OCI-M2 (cell line): ENCODE results near the gene DPH1.
"Not testable (repeated sequence)": the region's sequence is repeated elsewhere in the genome, so short reads cannot be mapped to it uniquely, and the experiment has no call there.

ENCODE experiments used
- DNase-seq: peaks from one replicate; lab custom pipeline; 2025; ENCODE audit not compliant: unreplicated experiment; lab: John Stamatoyannopoulos, UW

DPH1 gene

DNA sequence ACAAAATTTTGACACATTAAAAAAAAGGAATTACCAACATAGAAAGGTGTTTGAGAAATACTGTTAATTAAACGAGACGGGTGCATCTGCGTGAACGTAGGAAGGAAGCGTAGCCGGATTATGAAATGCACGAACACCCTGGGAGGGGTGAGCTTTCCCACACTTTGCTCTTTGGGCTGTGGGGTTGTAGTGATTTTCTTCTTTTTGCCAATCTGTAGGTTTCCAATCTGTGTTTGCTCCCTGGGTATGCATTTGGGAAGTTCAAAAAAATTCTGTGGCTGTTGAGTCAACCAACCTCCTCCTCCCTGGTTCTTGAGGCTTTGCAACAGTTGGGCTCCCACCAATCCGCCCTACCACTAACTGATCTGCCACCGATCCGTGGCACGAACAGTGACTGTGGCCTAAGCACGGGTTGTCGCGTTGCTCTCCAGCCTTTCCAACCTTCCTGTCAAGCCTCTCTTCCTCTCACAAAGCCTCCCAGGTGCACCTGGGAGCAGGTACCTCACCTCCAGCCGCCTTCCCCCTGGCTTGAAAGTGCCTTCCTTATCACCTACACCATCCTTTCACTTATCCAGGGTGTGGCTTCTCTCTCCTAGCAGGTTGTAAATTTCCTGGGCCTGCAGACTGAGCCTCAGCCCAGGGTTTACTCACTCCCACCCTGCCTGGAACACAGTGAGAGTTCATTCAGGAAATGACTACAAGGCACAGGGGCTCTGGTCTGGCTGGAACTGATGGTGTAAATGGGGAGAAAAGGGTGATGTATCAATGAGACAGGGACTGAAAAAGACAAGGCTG lies 21.4 kb upstream of the DPH1 start:
- DNase-seq: no peak

GRCh38 chr17:2009737-2010136 lies 20.2 kb upstream of the DPH1 start:
- DNase-seq: no peak

DNA sequence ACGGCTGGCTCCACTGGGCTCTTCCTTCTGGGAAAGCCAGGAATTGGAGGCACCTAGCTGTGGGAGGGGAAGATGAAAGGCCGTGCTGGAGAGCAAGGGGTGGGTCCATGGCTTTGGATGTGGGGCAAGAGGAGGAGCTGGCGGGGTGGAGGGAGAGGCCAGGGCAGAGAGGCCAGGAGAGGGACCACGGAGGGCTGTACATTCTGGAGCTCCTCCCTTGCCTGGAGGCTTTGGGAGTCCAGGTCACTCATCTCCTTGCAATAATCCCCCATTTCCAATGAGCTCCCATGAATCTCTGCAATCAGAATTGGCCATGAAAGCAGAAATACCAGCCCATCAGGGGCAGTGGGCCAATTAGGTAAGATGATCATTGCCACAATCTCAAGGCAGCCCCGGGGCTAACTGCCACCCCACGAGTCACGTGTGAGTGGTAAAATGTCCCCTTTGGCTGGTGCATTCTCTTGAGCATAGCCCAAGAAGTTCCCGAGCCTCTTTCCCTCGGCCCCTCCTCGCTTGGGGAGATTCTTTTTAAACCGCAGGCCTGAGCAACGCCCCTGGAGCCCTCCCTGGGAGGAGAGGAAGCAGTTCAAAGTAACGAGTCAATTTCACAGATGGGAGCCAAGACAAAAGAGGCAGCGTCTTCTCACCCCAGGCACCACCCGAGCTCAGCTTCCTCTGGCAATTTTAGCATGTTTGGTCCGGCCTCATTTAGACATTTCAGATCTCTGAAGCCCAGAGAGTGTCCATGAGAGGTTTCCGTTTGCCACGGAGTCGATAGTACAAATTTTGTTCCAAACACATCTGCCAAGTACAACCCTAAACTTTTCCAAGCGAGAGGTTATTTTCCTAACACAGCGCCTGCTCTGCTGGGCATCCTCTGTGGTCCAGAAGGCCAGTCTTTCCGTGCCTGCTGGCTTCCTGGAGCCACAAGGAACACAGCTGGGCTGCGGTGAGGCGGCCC lies 18.3 kb upstream of the DPH1 start:
- DNase-seq: no peak

- no peak for DNase-seq
Measured at GRCh38 chr17:2012499-2012898, 17.5 kb upstream of the DPH1 start.

DNA sequence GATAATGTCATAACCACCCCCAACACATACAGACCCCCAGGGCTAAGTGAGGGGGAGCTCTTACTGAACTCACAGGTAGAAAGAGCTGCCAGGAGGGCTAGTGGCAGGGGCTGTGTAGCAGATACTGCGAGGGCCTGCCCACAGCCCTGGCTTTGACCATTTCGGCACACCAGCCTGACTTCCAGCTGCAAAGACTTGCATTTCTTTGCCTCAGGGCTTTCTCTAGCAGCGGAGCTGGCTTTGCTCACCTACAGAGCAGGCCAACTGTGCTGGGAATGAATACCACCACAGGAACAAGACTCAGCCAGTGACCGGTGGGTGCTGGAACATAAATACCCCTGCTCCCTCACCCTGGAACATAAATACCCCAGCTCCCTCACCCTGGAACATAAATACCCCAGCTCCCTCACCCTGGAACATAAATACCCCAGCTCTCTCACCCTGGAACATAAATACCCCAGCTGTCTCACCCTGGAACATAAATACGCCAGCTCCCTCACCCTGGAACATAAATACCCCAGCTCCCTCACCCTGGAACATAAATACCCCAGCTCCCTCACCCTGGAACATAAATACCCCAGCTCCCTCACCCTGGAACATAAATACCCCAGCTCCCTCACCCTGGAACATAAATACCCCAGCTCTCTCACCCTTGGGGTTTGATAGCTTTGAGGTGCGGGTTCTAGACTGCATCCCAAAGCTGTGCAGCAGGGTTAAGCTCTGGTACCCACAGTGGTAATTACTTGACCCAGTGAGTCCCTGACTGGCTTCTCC lies 16.5 kb upstream of the DPH1 start:
- not testable (repeated sequence) for DNase-seq

DNA sequence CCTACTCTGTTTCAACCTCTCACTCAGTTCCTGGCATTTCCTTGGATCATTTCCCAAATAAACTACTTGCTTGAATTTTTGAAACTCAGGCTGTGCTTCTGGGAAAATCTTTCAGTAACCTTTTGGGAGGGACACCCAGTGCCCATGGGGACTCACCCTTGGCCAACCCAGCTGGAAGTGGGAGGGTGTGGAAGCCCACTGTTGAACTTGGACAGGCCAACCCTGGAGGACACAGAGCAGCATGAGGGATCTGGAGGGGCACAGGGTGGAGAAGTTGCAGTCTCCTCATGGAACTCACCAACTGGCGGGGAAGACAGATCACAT lies 16.0 kb upstream of the DPH1 start:
- no peak for DNase-seq

DNA sequence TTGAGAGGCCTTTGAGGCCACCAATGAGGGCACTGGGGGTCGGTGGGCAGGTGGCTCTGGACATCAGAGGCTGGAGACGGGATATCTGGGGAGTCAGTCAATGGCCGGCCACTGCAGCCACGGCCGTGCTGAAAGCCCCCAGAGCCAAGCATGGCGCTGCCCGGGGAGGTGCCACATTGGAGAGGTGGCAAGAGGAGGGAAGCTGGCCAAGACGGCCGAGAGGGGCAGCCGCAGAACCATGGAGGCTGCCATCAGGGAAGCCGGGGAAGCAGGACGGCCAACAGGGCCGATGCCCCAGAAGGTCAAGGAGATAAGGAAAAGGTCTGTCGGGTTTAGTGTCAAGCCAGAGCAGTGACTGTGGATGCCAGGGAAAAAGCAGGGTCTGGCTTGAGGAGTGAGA lies 14.6 kb upstream of the DPH1 start:
- no peak for DNase-seq

DNA sequence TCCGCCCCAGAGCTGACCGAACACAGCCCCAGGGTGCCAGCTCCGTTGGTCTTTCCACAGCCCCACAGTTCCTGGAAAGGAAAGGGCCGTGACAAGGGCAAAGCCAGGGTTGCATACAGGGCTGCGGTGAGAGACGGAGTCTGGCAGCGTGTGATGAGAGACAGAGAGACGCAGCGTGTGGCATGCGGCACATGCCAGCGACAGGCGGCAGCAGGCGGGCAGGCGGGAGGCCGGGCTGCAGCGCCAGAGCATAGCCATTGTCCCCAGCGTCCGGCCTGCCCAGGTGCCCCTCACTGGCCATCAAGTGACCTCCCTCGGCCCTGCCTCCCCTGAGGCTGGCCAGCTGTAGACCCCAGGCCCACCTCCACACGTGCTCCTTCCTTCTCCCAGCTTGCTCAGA lies 13.5 kb upstream of the DPH1 start:
- no peak for DNase-seq

DNA sequence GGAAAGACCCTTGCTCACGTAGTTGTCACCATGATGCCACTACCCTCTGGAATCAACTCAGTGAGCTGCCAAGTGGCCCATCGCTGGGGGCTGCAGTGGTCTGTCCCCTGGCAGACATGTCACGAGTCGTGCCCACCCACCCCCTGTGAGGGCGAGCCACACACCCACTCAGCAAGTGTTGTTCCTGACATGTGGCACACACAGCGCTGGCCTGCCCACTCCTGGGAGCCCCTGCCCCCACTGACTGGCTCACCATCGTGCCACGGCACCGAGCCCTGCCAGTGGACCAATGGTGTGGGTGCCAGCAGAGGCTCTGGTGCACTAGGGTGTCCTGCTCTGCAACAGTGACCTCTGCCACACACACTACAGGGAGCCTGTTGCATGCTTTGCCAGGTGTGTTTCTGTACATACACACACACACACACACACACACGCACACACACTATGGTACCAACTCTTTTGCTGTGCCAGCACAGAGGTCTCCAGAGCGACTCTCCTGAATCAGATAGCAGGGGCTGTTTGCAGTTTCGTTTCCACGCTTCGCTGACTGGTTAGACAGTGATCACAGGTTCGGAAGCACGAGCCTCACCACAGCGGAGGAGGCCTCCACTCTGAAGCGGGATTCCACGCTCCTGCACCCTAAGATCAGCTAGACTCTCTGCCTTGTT lies 12.5 kb upstream of the DPH1 start:
- DNase-seq: no peak

GRCh38 chr17:2018716-2019510 lies 11.0 kb upstream of the DPH1 start:
- DNase-seq: no peak

DNA sequence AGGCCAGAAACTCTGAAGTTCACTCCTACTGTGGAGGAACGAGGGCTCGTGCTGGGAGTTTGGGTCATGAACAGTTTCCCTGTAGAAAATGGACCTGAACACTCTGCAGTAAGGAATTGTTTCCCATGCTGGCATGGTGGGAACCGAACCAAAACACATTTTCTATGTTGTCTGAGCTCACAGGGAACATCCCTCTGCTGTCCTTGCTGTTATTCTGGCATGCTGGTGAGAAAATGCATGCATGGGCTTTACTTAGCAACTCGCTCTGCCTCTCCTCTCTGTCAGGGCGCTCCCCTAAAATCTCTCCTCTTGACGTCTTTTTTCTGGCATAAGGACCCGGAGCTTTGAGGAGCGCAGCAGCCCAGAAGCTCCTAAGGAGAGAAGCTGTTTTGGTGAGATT lies 10.2 kb upstream of the DPH1 start:
- no peak for DNase-seq

DNA sequence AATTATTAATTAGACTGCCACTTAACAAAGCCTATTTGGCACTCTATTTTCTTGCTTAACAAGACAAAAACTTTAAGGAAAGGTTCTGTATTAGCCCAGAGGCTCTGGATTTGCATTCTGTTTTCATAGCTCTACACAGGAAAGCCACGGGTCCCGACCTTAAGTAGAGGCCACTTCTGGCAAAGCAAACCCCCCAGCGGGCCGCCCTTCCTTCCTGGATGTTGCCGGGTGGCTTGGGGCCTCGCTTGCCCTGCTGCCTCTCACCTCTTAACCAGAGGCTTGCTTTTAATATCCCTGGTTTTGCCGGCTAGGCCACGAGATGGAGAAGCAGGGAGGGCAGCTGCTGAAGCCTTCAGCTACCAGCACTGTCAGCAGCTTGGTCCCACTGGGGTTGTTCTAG lies 9.2 kb upstream of the DPH1 start:
- no peak for DNase-seq

DNA sequence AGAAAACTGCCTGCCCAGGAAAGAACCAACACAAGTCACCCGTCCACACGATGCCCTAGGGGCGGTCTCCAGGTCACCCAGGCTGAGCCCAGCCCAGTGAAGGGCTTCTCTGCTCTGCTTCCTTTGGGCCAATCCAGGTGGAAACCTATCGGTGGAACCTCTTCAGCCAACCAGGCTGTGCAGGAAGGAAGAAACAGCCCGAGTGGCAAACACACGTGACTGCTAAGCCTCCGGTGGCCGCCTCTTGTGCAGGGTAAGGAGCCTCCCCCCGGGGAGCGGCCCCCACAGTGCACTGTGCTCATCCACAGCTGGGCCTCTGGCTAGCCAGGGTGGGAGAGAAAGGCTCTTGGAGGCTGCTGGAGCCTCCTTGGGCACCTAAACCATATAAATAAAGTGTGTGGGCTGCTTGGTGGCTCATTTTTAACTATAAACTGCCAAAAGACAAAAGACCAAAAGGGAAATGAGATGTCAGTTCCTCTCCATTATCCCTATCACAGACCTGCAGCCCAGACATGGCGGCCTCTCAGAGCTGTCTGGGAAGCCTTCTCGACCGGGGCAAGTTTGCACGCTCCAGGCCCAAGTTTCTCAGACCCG lies 7.2 kb upstream of the DPH1 start:
- no peak for DNase-seq

DNA sequence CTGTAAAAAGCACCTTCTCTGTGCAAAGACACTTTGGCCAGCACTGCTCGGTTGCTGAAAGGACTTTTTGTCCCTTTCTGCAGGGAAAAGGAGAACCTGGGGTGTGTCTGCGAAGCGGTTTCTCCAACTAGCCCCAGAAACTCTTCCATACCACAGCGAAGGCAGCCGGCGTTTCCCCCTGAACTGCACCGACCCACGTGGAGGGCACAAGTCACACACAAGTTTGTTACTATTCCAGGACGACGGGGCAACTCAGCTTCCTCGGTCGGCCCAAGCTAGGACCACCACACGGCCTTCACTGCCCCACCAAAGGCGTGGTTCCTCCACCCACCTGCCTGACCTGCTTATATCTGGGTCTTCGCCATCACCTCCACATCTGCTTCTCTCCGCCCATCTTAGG lies 6.7 kb upstream of the DPH1 start:
- DNase-seq: no peak

DNA sequence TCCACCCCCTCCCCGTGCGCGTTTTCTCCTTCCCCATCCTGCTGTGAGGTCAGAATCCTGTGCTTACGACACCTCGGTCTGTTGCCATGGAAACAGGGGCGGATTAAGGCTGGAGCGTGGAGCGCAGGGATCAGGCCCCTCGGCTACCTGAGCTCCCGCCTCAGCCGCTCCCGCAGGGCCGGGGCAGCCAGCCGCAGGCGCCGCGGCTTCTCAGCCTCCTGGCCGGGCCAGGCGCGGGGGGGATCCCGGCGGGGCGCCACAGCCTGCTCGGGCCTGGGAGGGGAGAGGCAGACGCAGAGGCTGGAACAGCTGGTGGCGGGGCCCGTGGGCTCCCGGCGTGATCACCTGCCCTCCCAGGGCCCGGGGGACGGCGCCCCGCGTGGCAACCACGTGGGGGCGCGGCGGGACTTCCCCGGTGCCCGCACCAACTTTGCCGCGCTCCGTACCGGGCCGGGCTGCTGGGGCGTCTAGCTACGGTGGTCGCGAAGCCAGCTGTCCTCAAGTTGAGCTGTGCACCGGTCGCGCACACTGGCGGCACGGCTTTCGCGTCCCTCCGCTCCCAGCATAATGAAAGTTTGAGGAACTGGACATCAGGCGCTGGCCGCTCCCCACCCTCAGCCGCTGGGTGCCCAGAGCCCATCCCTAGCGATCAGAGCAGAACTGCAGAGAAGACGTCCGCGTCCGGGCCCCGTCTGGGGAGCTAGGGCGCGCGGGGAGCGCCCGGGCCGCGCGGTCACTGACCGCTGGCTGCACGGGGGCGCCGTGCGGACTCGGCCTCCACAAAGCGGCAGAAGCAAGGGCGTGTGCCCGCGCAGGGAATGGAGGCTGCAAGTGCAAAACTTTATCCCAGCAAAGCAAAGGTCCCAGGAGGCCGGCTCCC lies 6.0 kb upstream of the DPH1 start:
- no peak for DNase-seq

DNA sequence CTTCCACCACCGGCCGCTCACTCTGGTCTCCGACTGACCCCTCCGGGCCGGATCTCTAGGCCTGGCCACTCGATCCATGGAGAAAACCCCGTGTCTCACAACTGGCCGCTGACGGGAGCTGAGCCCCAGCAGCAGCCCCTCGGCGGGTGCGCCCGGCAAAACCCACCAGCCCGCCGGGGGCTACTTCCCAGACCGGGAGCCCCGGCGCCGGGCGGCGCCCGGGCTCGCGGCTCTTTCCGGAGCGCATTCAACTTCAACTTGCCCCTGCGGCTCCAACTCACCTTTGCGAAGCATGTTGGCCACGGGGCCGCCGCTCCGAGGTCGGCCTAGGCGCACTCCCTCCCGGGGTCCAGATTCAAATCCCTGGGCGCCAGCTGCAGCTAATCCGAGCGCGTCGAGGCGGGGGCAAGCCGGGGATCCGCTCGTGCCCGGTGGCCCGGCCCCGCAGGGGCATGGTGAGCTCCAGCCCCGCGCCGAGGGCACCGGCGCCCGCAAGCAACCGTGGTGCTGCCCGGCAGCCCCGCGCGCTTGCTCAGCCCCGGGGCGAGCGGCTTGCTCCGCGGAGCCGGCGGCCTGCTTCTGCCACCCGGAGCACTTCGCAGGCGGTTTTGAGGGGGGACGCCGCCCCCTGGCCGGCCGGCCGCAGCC lies 5.3 kb upstream of the DPH1 start:
- DNase-seq: no peak

- no peak for DNase-seq
Measured at GRCh38 chr17:2025220-2025621, 4.7 kb upstream of the DPH1 start, which contains the start of gene RTN4RL1. TSS of gene RTN4RL1 (minus strand) at chr17:2025334. CDS start at chr17:2024865, 469 bp downstream.

DNA sequence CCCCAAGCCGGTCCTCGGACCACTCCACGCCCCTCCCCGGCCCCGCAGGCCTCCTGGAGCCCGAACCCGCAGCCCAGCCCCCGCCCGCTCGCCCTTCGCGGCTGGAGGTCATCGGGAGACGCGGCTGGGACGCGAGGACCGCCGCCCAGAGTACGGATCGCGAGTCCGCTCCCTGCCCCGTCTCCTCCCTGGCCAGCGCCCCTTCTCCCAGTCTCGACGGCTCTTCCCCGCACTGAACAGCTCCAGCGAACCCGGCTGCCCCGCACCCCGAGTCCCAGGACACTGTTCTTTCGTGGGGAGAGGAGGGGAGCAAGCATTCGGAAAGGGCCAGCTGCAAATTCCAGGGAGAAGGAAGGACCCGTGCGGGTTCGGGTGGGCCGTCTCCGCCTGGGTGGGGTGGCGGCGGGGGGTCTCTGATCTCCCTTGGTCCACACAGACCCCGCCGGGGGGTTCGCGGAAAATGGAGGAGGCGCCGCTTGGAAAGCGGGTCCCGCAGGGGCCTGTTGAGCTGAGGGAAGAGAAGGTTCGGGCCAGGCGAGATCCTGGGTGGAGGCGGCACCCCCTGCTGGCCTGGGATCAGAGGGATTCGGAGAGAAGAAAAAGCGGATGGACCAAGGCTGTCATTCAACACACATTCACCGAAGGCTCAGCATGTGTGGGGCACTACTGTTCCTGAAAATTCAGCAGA lies 4.2 kb upstream of the DPH1 start:
- no peak for DNase-seq
